Measurements from ENCODE around the gene C1QA.

Gene C1QA

DNA sequence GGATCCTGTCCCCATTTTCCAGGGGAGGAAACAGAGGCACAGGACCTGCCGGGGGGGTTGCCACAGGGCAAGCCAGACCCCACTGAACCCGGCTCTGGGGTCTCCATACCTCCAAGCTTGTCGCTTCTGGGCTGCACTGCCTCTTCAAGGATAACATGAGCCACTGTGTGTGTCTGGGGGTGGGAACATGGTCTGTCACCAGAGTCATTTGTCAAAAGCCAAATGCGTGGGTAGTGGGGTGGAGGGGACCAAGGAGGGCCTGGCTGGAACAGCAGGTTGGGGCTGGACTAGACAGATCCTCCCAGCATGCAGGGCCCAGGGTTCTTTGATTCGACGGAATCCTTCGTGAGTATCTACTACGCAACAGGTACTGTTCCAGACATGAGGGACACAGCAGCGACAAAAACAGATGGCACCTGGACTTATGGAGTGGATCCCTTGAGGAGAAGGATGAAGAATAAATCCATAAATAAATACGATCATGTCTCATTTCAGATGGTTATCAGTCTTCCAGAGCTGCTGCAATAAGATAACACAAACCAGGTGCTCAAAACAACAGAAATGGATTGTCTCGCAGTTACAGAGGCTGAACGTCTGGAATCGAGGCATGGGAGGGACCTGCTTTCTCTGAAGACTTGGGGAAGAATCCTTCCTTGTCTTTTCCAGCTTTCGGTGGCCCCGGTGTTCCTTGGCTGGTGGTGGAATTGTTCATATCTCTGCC, 45.3 kb downstream of the C1QA start:
- peaks cover 5 to 17% of the 10 kb centered on the region in 2 donors for H3K27me3 ChIP-seq (ENCODE audit: control insufficient read depth in 1 of 2, insufficient read depth in 2 of 2, low read length in 2 of 2)
- H3K9me3 ChIP-seq (ENCODE audit: low read length), result no peaks in the 10 kb centered on the region
- no peak overlapping the region for H3K27ac ChIP-seq (ENCODE audit: low read depth, low read length)

DNA sequence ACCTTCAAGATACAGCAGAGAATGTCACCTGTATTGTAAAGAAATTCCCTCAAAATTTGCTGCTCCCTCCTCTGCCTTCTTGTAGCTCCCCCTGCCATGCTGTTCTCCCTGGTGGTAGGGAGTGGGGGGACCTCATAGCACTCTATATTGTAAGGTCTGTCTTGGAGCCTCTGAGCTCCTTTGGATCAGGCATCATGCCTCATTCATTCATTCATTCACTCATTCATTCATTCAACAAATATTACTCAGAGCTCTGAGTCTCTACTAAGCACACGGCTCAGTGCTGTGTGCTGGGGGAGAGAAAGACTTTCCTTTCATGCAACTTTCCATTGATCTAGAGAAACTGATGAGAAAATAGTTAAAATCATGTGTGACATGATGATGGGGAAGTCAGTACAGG, 47.1 kb downstream of the C1QA start:
- Histone ChIP-seq H3K9ac (ENCODE audit: low read length) (no peak overlapping the region), H3K4me1 (ENCODE audit: insufficient read depth, low read length) (peaks cover 5% of the 10 kb centered on the region), H3K4me3 (ENCODE audit: low read depth in 1 of 2, low read length in 2 of 2) (no peak overlapping the region), H3K36me3 (ENCODE audit: insufficient read depth, low read length) (no peaks in the 10 kb centered on the region), H3K9me3 (ENCODE audit: low read length) (no peaks in the 10 kb centered on the region), H3K27me3 (ENCODE audit: control insufficient read depth in 1 of 2, insufficient read depth in 2 of 2, low read length in 2 of 2) (peaks cover 5 to 11% of the 10 kb centered on the region in 2 donors), H3K27ac (ENCODE audit: low read depth, low read length) (no peak overlapping the region)

More for the DNA sequence above, 45.3 kb downstream of the C1QA start:
- Histone ChIP-seq H3K4me1 (ENCODE audit: insufficient read depth, low read length) (peaks cover 5% of the 10 kb centered on the region), H3K36me3 (ENCODE audit: insufficient read depth, low read length) (no peaks in the 10 kb centered on the region), H3K4me3 (ENCODE audit: low read depth in 1 of 2, low read length in 2 of 2) (no peak overlapping the region), H3K9ac (ENCODE audit: low read length) (no peak overlapping the region)

GRCh38 chr1:22685591-22686059, 49.2 kb downstream of the C1QA start:
- Histone ChIP-seq H3K9me3 (ENCODE audit: low read length) (no peaks in the 10 kb centered on the region), H3K4me3 (ENCODE audit: low read depth in 1 of 2, low read length in 2 of 2) (no peak overlapping the region), H3K27ac (ENCODE audit: low read depth, low read length) (no peak overlapping the region), H3K9ac (ENCODE audit: low read length) (no peak overlapping the region), H3K4me1 (ENCODE audit: insufficient read depth, low read length) (peaks cover 5% of the 10 kb centered on the region), H3K36me3 (ENCODE audit: insufficient read depth, low read length) (no peaks in the 10 kb centered on the region), H3K27me3 (ENCODE audit: control insufficient read depth in 1 of 2, insufficient read depth in 2 of 2, low read length in 2 of 2) (peaks cover 5 to 11% of the 10 kb centered on the region in 2 donors)

DNA sequence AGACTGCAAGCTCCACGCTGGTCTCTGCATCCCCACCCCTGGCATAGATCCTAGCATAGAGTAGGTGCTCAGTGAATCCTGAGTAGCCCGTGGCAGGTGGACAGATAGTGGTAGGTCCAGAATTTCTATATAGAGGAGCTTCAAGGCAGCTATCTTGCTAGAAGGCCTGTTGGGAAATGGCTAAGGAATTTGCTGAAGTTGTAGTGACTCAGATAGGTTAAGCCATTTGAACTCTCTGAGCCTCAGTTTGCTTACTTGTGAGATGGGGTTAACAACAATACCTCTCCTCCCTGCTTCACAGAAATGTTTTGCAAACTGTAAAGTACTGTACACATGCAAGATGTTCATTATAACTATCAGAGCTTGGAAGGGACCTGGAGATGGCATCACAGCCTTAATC, 50.8 kb downstream of the C1QA start:
- Histone ChIP-seq H3K9me3 (ENCODE audit: low read length) (no peaks in the 10 kb centered on the region), H3K27me3 (ENCODE audit: control insufficient read depth in 1 of 2, insufficient read depth in 2 of 2, low read length in 2 of 2) (peaks cover 5 to 11% of the 10 kb centered on the region in 2 donors), H3K9ac (ENCODE audit: low read length) (no peak overlapping the region), H3K4me3 (ENCODE audit: low read depth in 1 of 2, low read length in 2 of 2) (no peak overlapping the region), H3K27ac (ENCODE audit: low read depth, low read length) (no peak overlapping the region), H3K4me1 (ENCODE audit: insufficient read depth, low read length) (peaks cover 5% of the 10 kb centered on the region), H3K36me3 (ENCODE audit: insufficient read depth, low read length) (no peaks in the 10 kb centered on the region)

- Histone ChIP-seq H3K4me3 (ENCODE audit: low read depth in 1 of 2, low read length in 2 of 2) (no peak overlapping the region), H3K4me1 (ENCODE audit: insufficient read depth, low read length) (peaks cover 5% of the 10 kb centered on the region), H3K36me3 (ENCODE audit: insufficient read depth, low read length) (no peaks in the 10 kb centered on the region), H3K9ac (ENCODE audit: low read length) (no peak overlapping the region), H3K27ac (ENCODE audit: low read depth, low read length) (no peak overlapping the region), H3K27me3 (ENCODE audit: control insufficient read depth in 1 of 2, insufficient read depth in 2 of 2, low read length in 2 of 2) (peaks cover 5 to 11% of the 10 kb centered on the region in 2 donors), H3K9me3 (ENCODE audit: low read length) (no peaks in the 10 kb centered on the region)
These were observed 52.0 kb downstream of the C1QA start for GRCh38 chr1:22688466-22688865.
